Fibroblast of villous mesenchyme (primary cell): Measurements from ENCODE around the gene SENP7. TPM values are rescaled to one million over a fixed set of nuclear protein-coding genes. Genes with fewer than 3 reads are reported as not detected.
A peak's percentile ranks its signal among the peaks of the same experiment; 100 is the strongest.

Source experiments
- DNase-seq: peaks from one replicate; pipeline ENCODE4 v3.0.0-alpha.2; 2010; ENCODE audit warnings: low read depth
- H3K4me3 ChIP-seq: 2 replicates; pipeline ENCODE4 v1.5.1; 2011; ENCODE audit warnings: low read depth, mild to moderate bottlenecking, low read length
- total RNA-seq: library from RNA; depleted of rRNA; stranded (reverse); fragments of >200 nt; gene quantifications from 2 replicates; pipeline ENCODE4 v1.2.3, GENCODE V29; 2012
- TF ChIP-seq, protein P1 (sequence below): IDR thresholded peaks from 2 replicates; pipeline ENCODE4 v1.5.1; 2012; ENCODE audit warnings: low read depth, mild to moderate bottlenecking, low read length; ENCODE audit not compliant: insufficient read depth

SENP7 gene
- total RNA-seq, 1 donor, result 16.4 TPM

DNA sequence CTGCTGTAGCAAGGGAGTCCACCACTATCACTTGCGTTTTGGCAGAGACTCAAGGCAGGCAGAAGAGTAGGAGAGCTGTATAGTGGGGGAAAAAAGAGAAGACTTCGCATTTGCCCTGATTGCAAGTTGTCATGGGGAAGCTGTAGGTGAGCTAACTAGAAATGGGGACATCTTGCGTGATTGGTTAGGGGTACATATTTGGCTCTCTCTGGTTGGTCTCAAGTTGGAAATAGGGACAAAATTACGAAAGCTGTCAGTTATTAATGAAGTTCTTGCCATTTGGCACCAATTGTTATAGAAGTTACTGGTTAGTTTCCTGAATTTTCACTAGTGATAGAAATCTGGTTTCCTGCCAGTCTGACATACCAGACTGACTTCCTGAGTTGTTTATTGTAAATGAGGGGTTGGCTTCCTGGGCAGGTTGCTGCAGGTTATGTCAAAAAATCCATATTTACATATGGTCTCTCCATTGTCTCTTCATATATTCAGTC lies 8.2 kb upstream of the SENP7 start:
- no peak overlapping the region for H3K4me3 ChIP-seq
- TF ChIP-seq, protein P1, sequence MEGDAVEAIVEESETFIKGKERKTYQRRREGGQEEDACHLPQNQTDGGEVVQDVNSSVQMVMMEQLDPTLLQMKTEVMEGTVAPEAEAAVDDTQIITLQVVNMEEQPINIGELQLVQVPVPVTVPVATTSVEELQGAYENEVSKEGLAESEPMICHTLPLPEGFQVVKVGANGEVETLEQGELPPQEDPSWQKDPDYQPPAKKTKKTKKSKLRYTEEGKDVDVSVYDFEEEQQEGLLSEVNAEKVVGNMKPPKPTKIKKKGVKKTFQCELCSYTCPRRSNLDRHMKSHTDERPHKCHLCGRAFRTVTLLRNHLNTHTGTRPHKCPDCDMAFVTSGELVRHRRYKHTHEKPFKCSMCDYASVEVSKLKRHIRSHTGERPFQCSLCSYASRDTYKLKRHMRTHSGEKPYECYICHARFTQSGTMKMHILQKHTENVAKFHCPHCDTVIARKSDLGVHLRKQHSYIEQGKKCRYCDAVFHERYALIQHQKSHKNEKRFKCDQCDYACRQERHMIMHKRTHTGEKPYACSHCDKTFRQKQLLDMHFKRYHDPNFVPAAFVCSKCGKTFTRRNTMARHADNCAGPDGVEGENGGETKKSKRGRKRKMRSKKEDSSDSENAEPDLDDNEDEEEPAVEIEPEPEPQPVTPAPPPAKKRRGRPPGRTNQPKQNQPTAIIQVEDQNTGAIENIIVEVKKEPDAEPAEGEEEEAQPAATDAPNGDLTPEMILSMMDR, result no peak
- DNase-seq, result no peak

DNA sequence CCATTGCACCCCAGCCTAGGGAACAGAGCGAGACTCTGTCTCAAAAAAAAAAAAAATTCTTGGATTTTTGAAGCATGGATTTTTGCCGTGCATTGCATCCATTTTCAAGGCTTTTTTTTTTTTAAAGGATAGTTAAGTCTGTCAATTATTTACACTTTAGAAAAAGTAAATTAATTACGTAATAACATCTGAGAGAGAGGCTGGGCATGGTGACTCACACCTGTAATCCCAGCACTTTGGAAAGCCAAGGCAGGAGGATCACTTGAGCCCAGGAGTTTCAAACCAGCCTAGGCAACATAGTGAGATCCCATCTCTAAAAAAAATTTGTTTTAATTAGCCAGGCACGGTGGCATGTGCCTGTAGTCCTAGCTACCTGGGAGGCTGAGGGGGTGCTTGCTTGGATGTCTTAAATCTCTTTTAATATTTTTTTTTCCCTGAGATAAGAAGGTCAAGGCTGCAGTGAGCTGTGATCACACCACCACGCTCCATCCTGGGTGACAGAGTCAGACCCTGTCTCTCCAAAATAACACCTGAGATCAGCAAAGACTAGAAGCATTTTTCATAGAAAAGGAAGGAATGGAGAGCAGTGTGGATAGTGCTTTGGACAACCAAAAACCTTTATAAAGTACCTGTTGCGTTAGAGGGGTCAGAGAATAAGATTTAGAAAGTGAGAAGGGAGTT lies 6.8 kb upstream of the SENP7 start:
- H3K4me3 ChIP-seq, result no peak overlapping the region
- no peak for DNase-seq
- TF ChIP-seq, protein P1, result no peak

DNA sequence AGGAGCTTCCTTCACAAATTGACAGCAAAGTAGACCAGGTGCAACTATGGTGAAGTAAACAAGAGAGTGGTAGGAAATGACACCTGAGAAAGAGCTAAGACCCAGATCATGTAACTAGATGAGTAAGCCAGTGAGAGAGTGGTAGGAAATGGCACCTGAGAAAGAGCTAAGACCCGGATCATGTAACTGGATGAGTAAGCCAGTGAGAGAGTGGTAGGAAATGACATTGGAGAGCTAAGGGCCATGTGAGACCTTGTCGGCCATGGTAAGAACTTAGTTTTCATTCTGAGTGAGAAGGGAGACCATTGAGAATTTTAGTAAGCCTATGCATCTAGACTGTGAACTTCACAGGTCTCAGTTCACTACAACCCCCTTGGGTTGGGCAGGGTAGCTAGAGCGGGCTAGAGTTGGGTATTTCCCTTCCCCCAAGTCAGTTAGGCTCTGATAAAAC lies 5.4 kb upstream of the SENP7 start:
- TF ChIP-seq, protein P1, result no peak
- H3K4me3 ChIP-seq, result no peak overlapping the region
- DNase-seq, result no peak

DNA sequence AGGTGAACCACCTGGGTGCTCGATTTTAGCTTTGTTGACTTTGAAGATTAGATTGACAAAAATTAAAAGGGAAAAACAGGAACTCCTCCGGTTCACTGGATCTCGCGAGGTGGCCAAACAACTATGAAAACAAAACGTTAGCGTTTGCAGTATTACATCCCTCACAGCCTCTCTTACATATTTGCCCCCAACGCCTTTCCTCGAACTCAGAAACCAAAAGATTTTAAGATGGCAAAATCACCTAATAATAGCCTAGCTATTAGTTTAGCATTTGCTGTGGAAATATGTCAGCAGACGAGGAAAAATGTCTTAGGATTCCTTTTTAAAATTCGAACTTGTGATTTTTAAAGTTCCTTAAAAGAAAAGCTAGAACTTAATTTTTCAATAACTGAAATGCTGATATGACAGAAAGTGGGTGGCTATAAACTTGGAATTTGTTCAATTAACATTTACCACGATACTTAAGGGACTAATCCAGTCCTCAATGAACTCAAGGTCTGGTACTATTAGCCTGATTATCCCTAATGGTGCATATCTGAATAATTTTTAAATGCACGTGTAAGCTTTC lies 491 bp upstream of the SENP7 start:
- DNase-seq, result no peak
- H3K4me3 ChIP-seq, result peak overlapping the region; percentile 82
- TF ChIP-seq, protein P1, result no peak

DNA sequence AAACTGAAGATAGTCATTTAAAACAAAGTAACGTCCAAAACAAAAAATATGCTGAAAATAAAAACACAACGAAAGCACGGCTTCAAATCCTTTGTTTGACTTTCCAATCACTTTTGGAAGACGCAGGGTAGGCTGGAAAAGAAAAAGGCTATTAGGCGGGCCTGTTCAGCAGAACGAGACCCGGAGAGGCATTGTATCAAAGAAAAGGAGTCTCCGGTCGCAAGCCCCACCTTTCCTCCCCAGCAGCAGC lies 691 bp downstream of the SENP7 start:
- peak overlapping the region; percentile 82 for H3K4me3 ChIP-seq
- TF ChIP-seq, protein P1, result no peak
- DNase-seq, result no peak

DNA sequence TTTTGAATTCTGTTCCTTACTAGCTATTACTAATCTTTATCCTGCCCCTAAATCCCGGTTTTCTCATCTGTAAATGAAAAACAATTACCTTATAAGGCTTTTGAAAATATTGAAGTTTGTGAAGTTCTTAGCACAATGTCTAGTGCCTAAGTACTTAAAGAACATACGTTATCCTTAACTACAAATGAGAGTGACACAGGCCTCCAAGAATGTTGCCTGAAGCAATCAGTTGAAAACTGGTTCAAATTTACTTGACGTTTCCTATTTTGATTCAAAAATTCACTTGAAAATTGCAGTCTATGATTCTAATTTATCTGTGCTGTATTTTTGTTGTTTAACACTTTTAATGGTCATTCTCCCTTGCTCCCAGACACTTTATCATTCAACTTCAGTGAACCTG lies 3.2 kb downstream of the SENP7 start:
- no peak overlapping the region for H3K4me3 ChIP-seq
- DNase-seq, result peak; percentile 55
- TF ChIP-seq, protein P1, result no peak

DNA sequence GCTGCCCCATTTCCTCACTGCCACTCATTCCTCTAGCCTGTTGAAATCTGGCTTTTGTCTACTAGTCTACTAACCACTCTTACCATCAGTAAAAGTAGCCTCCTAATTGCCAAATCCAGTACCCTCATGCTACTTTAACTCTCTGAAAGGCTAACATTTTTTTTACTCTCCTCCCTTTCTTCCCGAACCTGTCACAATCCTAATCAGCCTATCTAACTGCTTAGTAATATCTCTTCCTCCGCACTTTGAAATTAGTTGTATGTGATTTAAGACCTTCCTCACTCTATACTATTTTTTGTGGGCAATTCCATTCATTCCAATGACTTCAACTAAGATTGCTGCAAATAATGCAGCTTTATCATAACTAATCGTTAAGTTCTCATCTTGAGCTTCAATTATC lies 3.7 kb downstream of the SENP7 start:
- no peak for DNase-seq
- TF ChIP-seq, protein P1, result no peak
- H3K4me3 ChIP-seq, result no peak overlapping the region
